Stomach (tissue), 4 donors: Measurements from ENCODE around the gene CDKN2B-AS1.

ENCODE experiments used
- EP300 ChIP-seq: sonication (generic); formaldehyde crosslinking; IDR thresholded peaks from one replicate; pipeline ENCODE4 v1.6.1; 2017; ENCODE audit warnings: antibody characterized with exemption
- POLR2A ChIP-seq, 4 donors: fragments of 450-650 bp; IDR thresholded peaks; one replicate each; pipeline ENCODE4 v1.6.1; 2016; ENCODE audit warnings: antibody characterized with exemption in 4 of 4, control low read depth in 2 of 4, mild to moderate bottlenecking in 1 of 4, moderate library complexity in 1 of 4
- POLR2AphosphoS5 ChIP-seq, 3 donors: sonication (generic); formaldehyde crosslinking; IDR thresholded peaks; one replicate each; pipeline ENCODE4 v1.6.1; 2016; ENCODE audit warnings: antibody characterized with exemption in 3 of 3
- TF ChIP-seq, protein P1 (sequence below), 7 experiments: fragments of 450-650 bp in 4 of 7; fragments of 200-600 bp in 3 of 7; sonication (generic) in 3 of 7; IDR thresholded peaks; one replicate each; pipeline ENCODE4 v1.5.1; 2016 to 2019; ENCODE audit warnings: antibody characterized with exemption in 7 of 7, control low read depth in 2 of 7, mild to moderate bottlenecking in 1 of 7

DNA sequence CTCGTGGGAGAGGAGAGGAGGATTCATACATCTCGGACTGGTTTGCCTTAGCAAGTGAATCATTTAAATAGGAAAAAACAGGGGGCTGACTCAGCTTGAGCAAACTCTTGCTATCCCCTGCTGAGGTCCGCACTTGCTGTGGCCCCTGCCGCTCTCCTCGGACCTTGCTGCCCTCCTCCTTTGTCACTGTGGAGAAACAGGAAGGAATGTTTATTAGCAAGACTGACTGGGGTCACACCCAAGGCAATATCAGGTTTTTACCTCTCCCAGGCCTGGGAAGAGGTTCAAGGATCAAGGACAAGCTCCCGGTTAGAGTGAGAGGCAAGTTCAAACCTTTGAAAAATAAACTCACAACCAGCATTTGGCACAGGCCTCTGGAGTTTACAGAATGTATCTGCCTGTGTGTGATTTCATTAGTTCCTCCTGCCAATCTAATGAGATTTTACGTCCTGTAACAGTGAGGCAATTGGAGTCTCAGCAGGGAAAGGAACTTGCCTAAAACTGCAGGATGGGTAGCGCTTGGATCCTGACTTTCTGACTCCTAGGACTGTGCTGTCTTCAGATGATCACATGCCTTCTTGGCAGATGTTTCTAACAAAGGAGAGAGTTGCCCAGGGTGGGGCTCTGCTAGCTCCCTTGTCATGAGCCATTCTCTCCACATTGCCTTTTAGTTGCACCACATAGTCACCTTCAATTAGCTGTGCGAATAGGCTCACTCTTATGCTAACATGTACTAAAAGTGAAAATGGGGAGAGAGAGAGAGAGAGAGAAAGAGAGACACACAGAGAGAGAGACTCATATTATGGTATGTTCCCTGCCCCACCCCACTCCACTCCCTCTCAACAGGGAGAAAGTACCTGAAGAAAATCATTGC lies 123.2 kb downstream of the CDKN2B-AS1 start:
- TF ChIP-seq, protein P1, sequence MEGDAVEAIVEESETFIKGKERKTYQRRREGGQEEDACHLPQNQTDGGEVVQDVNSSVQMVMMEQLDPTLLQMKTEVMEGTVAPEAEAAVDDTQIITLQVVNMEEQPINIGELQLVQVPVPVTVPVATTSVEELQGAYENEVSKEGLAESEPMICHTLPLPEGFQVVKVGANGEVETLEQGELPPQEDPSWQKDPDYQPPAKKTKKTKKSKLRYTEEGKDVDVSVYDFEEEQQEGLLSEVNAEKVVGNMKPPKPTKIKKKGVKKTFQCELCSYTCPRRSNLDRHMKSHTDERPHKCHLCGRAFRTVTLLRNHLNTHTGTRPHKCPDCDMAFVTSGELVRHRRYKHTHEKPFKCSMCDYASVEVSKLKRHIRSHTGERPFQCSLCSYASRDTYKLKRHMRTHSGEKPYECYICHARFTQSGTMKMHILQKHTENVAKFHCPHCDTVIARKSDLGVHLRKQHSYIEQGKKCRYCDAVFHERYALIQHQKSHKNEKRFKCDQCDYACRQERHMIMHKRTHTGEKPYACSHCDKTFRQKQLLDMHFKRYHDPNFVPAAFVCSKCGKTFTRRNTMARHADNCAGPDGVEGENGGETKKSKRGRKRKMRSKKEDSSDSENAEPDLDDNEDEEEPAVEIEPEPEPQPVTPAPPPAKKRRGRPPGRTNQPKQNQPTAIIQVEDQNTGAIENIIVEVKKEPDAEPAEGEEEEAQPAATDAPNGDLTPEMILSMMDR (IDR thresholded peaks at IDR 0.05): no peak
- TF ChIP-seq EP300: no peak
- TF ChIP-seq POLR2A (IDR thresholded peaks at IDR 0.05): no peak
- TF ChIP-seq POLR2AphosphoS5 (IDR thresholded peaks at IDR 0.05): peak in 2 of 3 donors; percentile 6 to 30
